Type B pancreatic cell (in vitro differentiated cells): ENCODE results near the gene CPED1. TPM values are rescaled to one million over a fixed set of nuclear protein-coding genes. Genes with fewer than 3 reads are reported as not detected.
"Not testable (repeated sequence)": the region's sequence is repeated elsewhere in the genome, so short reads cannot be mapped to it uniquely, and the experiment has no call there.

ENCODE experiments used
- DNase-seq: peaks from one replicate; pipeline ENCODE4 v3.0.0; 2021; ENCODE audit warnings: mixed read lengths; ENCODE audit not compliant: unreplicated experiment; ENCODE audit errors: extremely low spot score
- H3K27ac Mint-ChIP-seq: 2 replicates; pipeline ENCODE4 v1.8.0; 2021; ENCODE audit warnings: mild to moderate bottlenecking, mixed read lengths
- H3K27me3 Mint-ChIP-seq: 2 replicates; pipeline ENCODE4 v1.8.0; 2021; ENCODE audit warnings: mixed read lengths
- H3K36me3 Mint-ChIP-seq: 2 replicates; pipeline ENCODE4 v1.8.0; 2021; ENCODE audit warnings: mixed read lengths
- H3K4me1 Mint-ChIP-seq: one replicate; pipeline ENCODE4 v1.8.0; 2021; ENCODE audit warnings: mixed read lengths; ENCODE audit not compliant: unreplicated experiment
- H3K4me3 Mint-ChIP-seq: 2 replicates; pipeline ENCODE4 v1.8.0; 2021; ENCODE audit warnings: mild to moderate bottlenecking, mixed read lengths
- H3K9me3 Mint-ChIP-seq: 2 replicates; pipeline ENCODE4 v1.8.0; 2021; ENCODE audit warnings: mixed read lengths
- total RNA-seq: library from RNA; stranded (reverse); gene quantifications from 2 replicates; pipeline ENCODE4 v1.2.1, GENCODE V29; 2021; ENCODE audit warnings: low replicate concordance
- TF ChIP-seq, protein P1 (sequence below): fragments of 200-600 bp; sonication (generic); conservative IDR thresholded peaks from 2 replicates; pipeline ENCODE4 v1.5.0; 2021; ENCODE audit warnings: antibody characterized with exemption, mild to moderate bottlenecking

Gene CPED1
- total RNA-seq, 1 donor from 2014 or later: 45.4 TPM

GRCh38 chr7:121313793-121314676 lies 325.5 kb downstream of the CPED1 start:
- Mint-ChIP-seq H3K4me3 (peak overlapping the region; percentile 47), H3K36me3 (no peaks in the 10 kb centered on the region), H3K4me1 (peaks cover 18% of the 10 kb centered on the region), H3K27me3 (peaks cover 10% of the 10 kb centered on the region), H3K9me3 (peaks cover 16% of the 10 kb centered on the region), H3K27ac (no peak overlapping the region)
- no peak for DNase-seq
- TF ChIP-seq, protein P1, sequence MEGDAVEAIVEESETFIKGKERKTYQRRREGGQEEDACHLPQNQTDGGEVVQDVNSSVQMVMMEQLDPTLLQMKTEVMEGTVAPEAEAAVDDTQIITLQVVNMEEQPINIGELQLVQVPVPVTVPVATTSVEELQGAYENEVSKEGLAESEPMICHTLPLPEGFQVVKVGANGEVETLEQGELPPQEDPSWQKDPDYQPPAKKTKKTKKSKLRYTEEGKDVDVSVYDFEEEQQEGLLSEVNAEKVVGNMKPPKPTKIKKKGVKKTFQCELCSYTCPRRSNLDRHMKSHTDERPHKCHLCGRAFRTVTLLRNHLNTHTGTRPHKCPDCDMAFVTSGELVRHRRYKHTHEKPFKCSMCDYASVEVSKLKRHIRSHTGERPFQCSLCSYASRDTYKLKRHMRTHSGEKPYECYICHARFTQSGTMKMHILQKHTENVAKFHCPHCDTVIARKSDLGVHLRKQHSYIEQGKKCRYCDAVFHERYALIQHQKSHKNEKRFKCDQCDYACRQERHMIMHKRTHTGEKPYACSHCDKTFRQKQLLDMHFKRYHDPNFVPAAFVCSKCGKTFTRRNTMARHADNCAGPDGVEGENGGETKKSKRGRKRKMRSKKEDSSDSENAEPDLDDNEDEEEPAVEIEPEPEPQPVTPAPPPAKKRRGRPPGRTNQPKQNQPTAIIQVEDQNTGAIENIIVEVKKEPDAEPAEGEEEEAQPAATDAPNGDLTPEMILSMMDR: no peak

DNA sequence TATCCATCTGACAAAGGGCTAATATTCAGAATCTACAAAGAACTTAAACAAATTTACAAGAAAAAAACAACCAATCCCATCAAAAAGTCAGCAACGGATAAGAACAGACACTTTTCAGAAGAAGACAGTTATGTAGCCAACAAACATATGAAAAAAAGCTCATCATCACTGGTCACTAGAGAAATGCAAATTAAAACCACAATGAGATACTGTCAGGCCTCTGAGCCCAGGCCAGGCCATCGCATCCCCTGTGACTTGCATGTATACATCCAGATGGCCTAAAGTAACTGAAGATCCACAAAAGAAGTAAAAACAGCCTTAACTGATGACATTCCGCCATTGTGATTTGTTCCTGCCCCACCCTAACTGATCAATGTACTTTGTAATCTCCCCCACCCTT lies 326.7 kb downstream of the CPED1 start:
- H3K9me3 Mint-ChIP-seq: peaks cover 11% of the 10 kb centered on the region
- peaks cover 12% of the 10 kb centered on the region for H3K27me3 Mint-ChIP-seq
- H3K4me1 Mint-ChIP-seq: peaks cover 18% of the 10 kb centered on the region
- not testable (repeated sequence) for H3K27ac Mint-ChIP-seq, H3K36me3 Mint-ChIP-seq, H3K4me3 Mint-ChIP-seq, DNase-seq

GRCh38 chr7:121322460-121322859 lies 333.9 kb downstream of the CPED1 start:
- Mint-ChIP-seq H3K27me3 (peaks cover 19% of the 10 kb centered on the region), H3K36me3 (no peaks in the 10 kb centered on the region), H3K9me3 (no peaks in the 10 kb centered on the region), H3K27ac (no peak overlapping the region), H3K4me3 (no peak overlapping the region), H3K4me1 (no peaks in the 10 kb centered on the region)
- no peak for DNase-seq
- TF ChIP-seq, protein P1: no peak

DNA sequence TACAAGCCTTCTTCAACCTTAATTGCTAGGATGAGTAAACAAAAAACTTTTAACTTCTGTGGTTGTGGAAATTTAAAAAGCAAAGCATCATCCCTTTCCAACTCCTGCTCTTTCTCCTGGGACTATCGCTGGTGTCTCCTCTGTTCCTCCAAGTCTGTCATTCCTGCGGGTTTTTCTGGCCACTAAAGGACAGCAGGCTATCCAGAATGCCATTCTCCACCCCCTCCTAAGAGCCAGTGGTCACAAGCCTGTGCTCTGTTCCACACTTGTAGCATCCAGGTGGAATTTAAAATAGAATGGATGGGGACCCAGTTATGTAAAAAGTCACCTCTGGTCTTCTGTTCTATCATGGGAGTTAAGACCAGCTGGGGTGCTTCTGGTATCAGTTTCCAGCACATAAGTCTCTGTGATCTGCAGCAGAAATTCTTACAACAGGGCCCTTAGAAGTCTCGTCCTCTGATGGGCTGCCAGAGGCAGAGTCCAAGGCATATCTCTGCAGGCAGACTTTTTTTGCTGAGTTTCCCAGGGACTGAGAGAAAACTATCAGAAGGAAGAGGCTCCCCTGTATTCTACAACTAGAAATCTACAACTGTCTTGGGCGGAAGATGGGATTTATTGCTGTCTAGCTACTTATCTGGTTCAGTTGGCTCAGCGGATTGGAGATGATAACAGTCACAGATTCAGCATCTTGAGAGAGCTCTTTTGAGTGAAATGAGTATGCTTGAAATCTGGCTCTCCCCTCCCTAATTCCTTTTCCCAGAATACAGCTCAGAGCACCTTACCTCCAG lies 335.2 kb downstream of the CPED1 start:
- H3K4me3 Mint-ChIP-seq: no peak overlapping the region
- DNase-seq: no peak
- H3K27me3 Mint-ChIP-seq: peaks cover 32% of the 10 kb centered on the region
- H3K27ac Mint-ChIP-seq: no peak overlapping the region
- TF ChIP-seq, protein P1: no peak
- H3K4me1 Mint-ChIP-seq: no peaks in the 10 kb centered on the region
- H3K9me3 Mint-ChIP-seq: no peaks in the 10 kb centered on the region
- no peaks in the 10 kb centered on the region for H3K36me3 Mint-ChIP-seq

DNA sequence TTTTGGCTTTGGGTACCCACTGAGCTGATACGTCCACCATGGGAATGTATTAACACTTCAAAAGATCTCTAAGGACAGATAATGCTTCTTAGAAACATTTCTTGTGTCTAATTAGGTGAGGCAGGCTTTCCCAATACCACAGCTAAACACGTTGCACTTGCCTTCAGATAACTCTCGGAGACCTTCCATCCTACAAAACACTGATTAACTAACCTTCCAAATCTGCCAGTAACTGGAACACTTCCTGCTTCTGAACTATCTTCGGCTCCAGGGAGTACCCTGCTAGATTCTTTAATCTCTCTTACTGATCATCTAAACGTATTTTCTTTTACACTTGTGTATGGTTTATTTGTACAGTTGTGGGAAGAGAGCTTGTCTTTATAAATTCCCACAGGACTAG lies 339.2 kb downstream of the CPED1 start:
- H3K4me3 Mint-ChIP-seq: no peak overlapping the region
- no peak for DNase-seq
- TF ChIP-seq, protein P1: no peak
- H3K9me3 Mint-ChIP-seq: no peaks in the 10 kb centered on the region
- H3K27ac Mint-ChIP-seq: no peak overlapping the region
- H3K4me1 Mint-ChIP-seq: peaks cover 10% of the 10 kb centered on the region
- peaks cover 60% of the 10 kb centered on the region for H3K27me3 Mint-ChIP-seq
- H3K36me3 Mint-ChIP-seq: no peaks in the 10 kb centered on the region
